Progenitor cell of endocrine pancreas (in vitro differentiated cells): ENCODE data around the gene MAP4K4. TPM values are rescaled to one million over a fixed set of nuclear protein-coding genes. Genes with fewer than 3 reads are reported as not detected.
A peak's percentile ranks its signal among the peaks of the same experiment; 100 is the strongest.

Experiments
- DNase-seq: peaks from one replicate; pipeline ENCODE4 v3.0.0; 2021; ENCODE audit warnings: low spot score; ENCODE audit not compliant: unreplicated experiment
- H3K27ac Mint-ChIP-seq: 2 replicates; pipeline ENCODE4 v1.8.0; 2021; ENCODE audit warnings: mild to moderate bottlenecking, moderate library complexity, mixed read lengths
- H3K27me3 Mint-ChIP-seq: 2 replicates; pipeline ENCODE4 v1.8.0; 2021; ENCODE audit warnings: mixed read lengths
- H3K36me3 Mint-ChIP-seq: 2 replicates; pipeline ENCODE4 v1.8.0; 2022; ENCODE audit warnings: mixed read lengths; ENCODE audit not compliant: insufficient read depth
- H3K4me1 Mint-ChIP-seq: 2 replicates; pipeline ENCODE4 v1.8.0; 2021; ENCODE audit warnings: low read depth, mixed read lengths
- H3K4me3 Mint-ChIP-seq: 2 replicates; pipeline ENCODE4 v1.8.0; 2021; ENCODE audit warnings: low read depth, mild to moderate bottlenecking, moderate library complexity, mixed read lengths
- H3K9me3 Mint-ChIP-seq: 2 replicates; pipeline ENCODE4 v1.8.0; 2021; ENCODE audit warnings: low read depth, mixed read lengths
- CTCF ChIP-seq: fragments of 200-600 bp; sonication (generic); IDR thresholded peaks from one replicate; pipeline ENCODE4 v1.5.0; 2021; ENCODE audit warnings: antibody characterized with exemption, mild to moderate bottlenecking; ENCODE audit not compliant: unreplicated experiment
- total RNA-seq: library from RNA; stranded (reverse); gene quantifications from 2 replicates; pipeline ENCODE4 v1.2.1, GENCODE V29; 2021

The MAP4K4 gene
- total RNA-seq, 1 donor from 2014 or later: 171 TPM

GRCh38 chr2:101860782-101861181 is 163.3 kb downstream of the MAP4K4 start:
- no peak for TF ChIP-seq CTCF
- Mint-ChIP-seq H3K9me3 (no peaks in the 10 kb centered on the region), H3K27ac (peak overlapping the region; percentile 87), H3K36me3 (peaks cover 34% of the 10 kb centered on the region), H3K4me1 (peaks cover 4% of the 10 kb centered on the region), H3K4me3 (no peak overlapping the region), H3K27me3 (no peaks in the 10 kb centered on the region)
- DNase-seq: no peak

DNA sequence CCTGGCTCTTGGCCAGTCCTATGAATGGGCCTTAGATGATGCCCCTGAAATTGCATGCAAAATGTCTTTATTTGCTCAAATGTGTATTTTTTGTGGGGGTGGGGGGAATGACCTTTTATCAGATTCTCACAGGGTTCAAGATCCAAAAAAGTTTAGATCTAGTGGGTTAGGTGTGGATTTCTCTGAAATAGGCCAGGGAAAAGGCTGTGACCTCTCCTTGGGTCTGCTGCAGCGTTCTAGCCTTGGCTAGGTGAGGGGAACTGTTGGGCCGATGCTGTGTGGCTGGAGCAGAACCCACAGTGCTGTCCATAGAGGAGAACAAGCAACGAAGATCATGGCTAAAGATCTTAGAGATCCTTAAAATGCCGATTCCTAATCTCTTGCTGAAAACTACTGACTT is 163.9 kb downstream of the MAP4K4 start:
- Mint-ChIP-seq H3K4me3 (no peak overlapping the region), H3K4me1 (peaks cover 4% of the 10 kb centered on the region), H3K36me3 (peaks cover 33% of the 10 kb centered on the region), H3K9me3 (no peaks in the 10 kb centered on the region), H3K27me3 (no peaks in the 10 kb centered on the region), H3K27ac (peak overlapping the region; percentile 25)
- DNase-seq: no peak
- TF ChIP-seq CTCF: no peak

DNA sequence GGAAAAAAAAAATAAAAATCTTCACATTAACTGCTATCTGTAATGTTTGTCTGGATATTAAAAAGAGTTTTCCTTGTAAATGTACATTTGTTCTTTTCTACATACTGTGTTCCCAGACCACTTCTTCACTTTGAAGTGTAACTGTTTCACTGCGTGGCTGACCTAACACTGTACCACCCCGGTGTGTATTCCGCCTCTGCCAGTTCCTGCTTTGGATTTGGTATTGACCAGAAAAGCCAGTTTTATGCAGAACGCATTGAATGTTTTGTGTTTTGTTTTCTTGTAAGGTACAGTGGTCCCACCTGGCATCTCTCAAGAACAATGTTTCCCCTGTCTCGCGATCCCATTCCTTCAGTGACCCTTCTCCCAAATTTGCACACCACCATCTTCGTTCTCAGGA is 166.0 kb downstream of the MAP4K4 start:
- H3K4me1 Mint-ChIP-seq: no peaks in the 10 kb centered on the region
- H3K27me3 Mint-ChIP-seq: no peaks in the 10 kb centered on the region
- no peaks in the 10 kb centered on the region for H3K9me3 Mint-ChIP-seq
- H3K27ac Mint-ChIP-seq: no peak overlapping the region
- peaks cover 30% of the 10 kb centered on the region for H3K36me3 Mint-ChIP-seq
- H3K4me3 Mint-ChIP-seq: no peak overlapping the region
- TF ChIP-seq CTCF: no peak
- DNase-seq: no peak

GRCh38 chr2:101864426-101864825 is 166.9 kb downstream of the MAP4K4 start:
- peaks cover 35% of the 10 kb centered on the region for H3K36me3 Mint-ChIP-seq
- H3K4me3 Mint-ChIP-seq: no peak overlapping the region
- DNase-seq: no peak
- H3K27me3 Mint-ChIP-seq: no peaks in the 10 kb centered on the region
- no peaks in the 10 kb centered on the region for H3K9me3 Mint-ChIP-seq
- H3K4me1 Mint-ChIP-seq: no peaks in the 10 kb centered on the region
- no peak for TF ChIP-seq CTCF
- peak overlapping the region; percentile 25 for H3K27ac Mint-ChIP-seq

DNA sequence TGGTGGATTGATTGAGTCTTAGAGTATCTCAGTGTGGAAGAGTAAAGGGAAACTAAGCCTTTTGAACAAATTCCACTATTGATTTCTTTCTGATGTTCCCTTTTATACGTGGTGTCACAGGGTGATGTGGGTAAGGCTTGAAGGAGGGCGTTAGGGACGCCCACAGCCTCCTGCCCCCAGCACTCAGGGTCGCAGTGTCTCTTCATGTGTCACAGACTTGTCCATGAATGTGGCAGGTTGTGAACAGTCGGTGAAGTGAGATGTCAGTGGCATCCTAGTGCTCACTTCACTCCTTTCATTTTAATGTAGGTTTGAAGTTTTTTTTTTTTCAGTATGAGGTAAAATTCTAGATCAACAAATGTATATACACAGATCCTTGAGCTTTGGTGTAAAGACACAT is 171.0 kb downstream of the MAP4K4 start:
- Mint-ChIP-seq H3K4me3 (no peak overlapping the region), H3K4me1 (no peaks in the 10 kb centered on the region), H3K36me3 (peaks cover 37% of the 10 kb centered on the region), H3K27ac (no peak overlapping the region), H3K27me3 (no peaks in the 10 kb centered on the region), H3K9me3 (no peaks in the 10 kb centered on the region)
- DNase-seq: no peak
- TF ChIP-seq CTCF: no peak
